ENCODE data around the gene CLSTN2.

CLSTN2 gene

GRCh38 chr3:140358686-140359085, 423.7 kb downstream of the CLSTN2 start:
- Histone ChIP-seq H3K27ac (no peak overlapping the region), H3K4me3 (no peak overlapping the region)
- DNase-seq (ENCODE audit: low spot score), result no peak
- no peak for TF ChIP-seq CTCF (IDR thresholded peaks at IDR 0.05)

- no peak for DNase-seq (ENCODE audit: low spot score)
- no peak for TF ChIP-seq CTCF (IDR thresholded peaks at IDR 0.05)
- no peak overlapping the region for H3K27ac ChIP-seq
- H3K4me3 ChIP-seq, result no peak overlapping the region
Measured at GRCh38 chr3:140359233-140359995, 424.4 kb downstream of the CLSTN2 start.

DNA sequence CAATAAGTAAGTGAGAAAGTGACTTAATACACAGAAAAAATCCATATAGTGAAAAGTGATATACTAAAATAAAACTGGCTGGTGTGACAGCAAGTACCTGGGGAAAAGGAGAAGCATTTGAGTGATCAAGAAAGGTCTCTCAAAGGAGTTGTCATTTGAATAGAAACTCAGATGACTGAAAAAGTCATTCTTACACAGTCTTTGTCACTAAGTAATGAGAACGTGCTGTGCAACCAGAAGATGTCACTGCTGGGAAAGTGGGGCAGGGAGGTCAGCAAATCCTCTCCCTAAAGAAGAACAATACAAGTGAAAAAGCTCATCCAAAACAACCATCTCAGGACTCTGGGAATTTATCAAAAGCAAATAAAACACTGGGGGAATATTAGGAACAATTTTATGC, 425.3 kb downstream of the CLSTN2 start:
- no peak for TF ChIP-seq CTCF (IDR thresholded peaks at IDR 0.05)
- Histone ChIP-seq H3K27ac (no peak overlapping the region), H3K4me3 (no peak overlapping the region)
- DNase-seq (ENCODE audit: low spot score), result no peak

- DNase-seq (ENCODE audit: low spot score), result no peak
- no peak for TF ChIP-seq CTCF (IDR thresholded peaks at IDR 0.05)
Measured at GRCh38 chr3:140363801-140364200, 428.8 kb downstream of the CLSTN2 start.

GRCh38 chr3:140365872-140366697, 431.1 kb downstream of the CLSTN2 start:
- no peak for DNase-seq (ENCODE audit: low spot score)
- Histone ChIP-seq H3K27ac (no peak overlapping the region), H3K4me3 (no peak overlapping the region)
- TF ChIP-seq CTCF (IDR thresholded peaks at IDR 0.05), result no peak

More at GRCh38 chr3:140363801-140364200, 428.8 kb downstream of the CLSTN2 start:
- Histone ChIP-seq H3K4me3 (no peak overlapping the region), H3K27ac (no peak overlapping the region)

- H3K4me3 ChIP-seq, result no peak overlapping the region
- DNase-seq (ENCODE audit: low spot score), result no peak
- no peak for TF ChIP-seq CTCF (IDR thresholded peaks at IDR 0.05)
- H3K27ac ChIP-seq, result no peak overlapping the region
Measured at GRCh38 chr3:140368223-140368811, 433.3 kb downstream of the CLSTN2 start.

Data from coronary artery (tissue), 2 donors.